ENCODE data around the gene GNAT1.

GNAT1 gene

DNA sequence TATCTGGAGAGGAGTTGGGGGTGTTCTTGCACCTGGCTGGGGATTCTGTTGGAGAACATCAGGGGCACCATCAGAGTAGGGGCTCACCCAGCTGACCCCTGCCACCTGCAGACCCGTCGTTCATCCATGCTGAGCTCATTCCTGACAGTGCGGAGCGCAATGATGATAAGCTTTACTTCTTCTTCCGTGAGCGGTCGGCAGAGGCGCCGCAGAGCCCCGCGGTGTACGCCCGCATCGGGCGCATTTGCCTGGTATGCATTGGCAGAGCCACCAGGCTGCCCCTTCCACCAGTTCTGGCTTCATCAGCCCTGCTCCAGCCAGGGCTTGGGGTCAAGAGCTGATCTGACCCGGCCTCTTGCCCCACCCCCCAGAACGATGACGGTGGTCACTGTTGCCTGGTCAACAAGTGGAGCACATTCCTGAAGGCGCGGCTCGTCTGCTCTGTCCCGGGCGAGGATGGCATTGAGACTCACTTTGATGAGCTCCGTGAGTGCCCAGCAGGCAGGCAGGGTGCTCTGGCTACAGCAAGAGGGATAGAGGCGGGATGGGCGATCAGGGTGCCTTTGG is 8.8 kb upstream of the GNAT1 start:
- DNase-seq, result no peak

DNA sequence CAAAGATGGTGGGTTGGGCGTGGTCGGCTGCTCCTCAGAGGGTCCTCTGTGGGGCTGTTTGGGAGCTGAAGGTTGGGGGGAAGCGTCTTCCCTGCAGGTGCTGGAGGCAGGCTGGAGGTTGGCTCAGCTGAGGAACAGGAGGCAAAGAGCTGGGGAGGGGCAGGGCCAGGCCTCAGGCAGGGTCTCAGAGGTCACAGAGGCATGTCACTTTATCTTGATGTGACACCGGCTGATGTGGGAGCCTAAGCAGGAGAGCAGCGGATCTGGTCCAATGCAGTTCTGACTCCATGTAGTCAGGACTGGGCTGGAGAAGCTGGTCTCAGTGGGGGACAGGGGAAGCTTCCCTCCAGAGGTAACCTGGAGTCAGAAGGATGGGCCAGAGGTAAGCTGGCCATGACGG is 7.7 kb upstream of the GNAT1 start:
- DNase-seq, result no peak

DNA sequence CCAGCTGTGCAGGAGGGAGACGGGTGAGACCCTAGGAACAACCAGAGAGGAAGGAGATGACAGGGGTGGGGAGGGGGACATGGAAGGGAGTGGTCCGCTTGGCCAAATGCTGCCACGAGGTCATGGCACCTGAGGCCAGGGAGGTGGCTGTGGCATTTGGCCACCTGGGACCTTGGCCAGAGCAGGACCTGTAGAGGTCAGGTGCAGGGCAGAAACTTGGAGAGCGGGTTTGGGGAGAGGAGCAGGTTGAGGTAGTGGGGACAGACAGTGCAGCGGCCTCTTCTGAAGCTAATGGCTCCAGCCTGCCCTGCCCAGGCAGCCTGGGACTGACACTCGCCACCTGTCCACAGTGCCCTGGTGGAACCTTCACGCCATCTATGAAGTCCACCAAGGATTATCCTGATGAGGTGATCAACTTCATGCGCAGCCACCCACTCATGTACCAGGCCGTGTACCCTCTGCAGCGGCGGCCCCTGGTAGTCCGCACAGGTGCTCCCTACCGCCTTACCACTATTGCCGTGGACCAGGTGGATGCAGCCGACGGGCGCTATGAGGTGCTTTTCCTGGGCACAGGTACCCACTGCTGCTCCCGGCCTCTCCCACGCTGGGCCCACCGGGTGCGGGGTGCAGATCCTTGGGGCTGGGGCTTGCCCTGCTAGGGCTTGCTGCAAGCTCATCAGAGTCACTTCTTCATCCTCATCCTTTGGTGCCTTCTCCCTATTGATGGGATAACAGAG is 7.0 kb upstream of the GNAT1 start:
- no peak for DNase-seq

DNA sequence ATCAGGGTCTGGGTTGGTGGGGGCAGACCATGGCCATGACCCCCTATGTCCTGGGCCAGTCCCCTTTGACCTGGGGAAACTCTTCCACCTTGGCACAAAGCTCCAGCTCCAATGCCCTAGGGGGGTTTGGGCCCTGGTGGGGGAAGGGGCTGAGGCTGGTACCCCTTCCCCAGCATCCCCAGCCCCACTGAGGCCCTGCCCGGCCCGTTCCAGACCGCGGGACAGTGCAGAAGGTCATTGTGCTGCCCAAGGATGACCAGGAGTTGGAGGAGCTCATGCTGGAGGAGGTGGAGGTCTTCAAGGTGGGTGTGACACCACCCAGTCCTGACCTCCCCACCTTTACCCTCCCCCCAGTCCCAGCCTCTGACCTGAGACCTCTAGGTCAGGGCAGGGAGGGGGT is 6.2 kb upstream of the GNAT1 start:
- no peak for DNase-seq

GRCh38 chr3:50186096-50186495 is 5.3 kb upstream of the GNAT1 start:
- no peak for DNase-seq

- DNase-seq, result no peak
Observed at GRCh38 chr3:50187750-50188149, 3.7 kb upstream of the GNAT1 start.

- DNase-seq, result peak; percentile 81
Observed at GRCh38 chr3:50189274-50189673, 2.1 kb upstream of the GNAT1 start.

GRCh38 chr3:50189989-50190388 is 1.4 kb upstream of the GNAT1 start:
- DNase-seq, result no peak

DNA sequence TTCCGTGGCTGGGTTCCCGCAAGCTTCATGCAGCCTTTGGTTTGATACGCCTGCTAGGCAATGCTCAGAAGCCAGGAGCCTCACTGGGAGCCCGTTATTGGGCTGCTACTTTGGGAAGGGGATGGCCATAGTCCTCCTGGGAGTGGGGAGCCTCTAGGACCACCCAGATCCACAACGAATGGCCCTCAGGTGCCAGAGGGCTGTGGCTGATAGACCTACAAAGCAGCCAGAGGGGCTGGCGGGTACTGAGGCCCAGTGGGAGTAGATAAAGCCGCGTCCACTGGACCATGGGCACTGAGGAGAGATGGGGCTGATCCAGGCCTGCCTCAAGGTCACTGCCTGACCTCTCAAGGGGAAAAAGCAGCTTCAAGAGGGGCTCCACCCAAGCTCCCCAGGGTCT is 714 bp downstream of the GNAT1 start:
- DNase-seq, result no peak

DNA sequence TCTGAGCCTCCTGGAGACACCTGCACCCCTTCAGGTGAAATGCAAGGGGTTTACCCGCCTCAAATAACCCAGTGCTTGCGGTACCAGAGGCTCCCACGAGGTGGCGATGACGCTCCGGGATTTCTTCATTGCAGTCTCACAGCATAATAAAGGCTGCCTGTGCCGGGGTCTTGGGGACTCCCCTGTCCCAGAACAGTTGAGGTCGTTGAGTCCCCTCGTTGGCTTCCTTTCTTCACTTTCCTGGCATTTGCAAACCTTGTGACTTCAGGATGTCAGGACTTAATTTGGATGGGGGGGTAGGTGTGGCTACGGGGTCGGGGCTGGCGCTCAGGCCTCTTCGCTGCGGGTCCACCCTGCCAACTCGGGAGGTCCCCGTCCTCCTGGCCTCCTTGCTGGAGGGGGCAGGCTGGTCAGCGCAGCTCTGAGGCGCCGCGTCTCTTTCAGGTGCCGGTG is 1.3 kb downstream of the GNAT1 start:
- DNase-seq, result peak; percentile 51

GRCh38 chr3:50193286-50193685 is 1.9 kb downstream of the GNAT1 start:
- no peak for DNase-seq

- no peak for DNase-seq
Observed at GRCh38 chr3:50193746-50194127, 2.3 kb downstream of the GNAT1 start.

- peak; percentile 66 for DNase-seq
Observed at GRCh38 chr3:50194128-50194902, 2.9 kb downstream of the GNAT1 start.

GRCh38 chr3:50194903-50195500 is 3.6 kb downstream of the GNAT1 start:
- DNase-seq, result no peak

DNA sequence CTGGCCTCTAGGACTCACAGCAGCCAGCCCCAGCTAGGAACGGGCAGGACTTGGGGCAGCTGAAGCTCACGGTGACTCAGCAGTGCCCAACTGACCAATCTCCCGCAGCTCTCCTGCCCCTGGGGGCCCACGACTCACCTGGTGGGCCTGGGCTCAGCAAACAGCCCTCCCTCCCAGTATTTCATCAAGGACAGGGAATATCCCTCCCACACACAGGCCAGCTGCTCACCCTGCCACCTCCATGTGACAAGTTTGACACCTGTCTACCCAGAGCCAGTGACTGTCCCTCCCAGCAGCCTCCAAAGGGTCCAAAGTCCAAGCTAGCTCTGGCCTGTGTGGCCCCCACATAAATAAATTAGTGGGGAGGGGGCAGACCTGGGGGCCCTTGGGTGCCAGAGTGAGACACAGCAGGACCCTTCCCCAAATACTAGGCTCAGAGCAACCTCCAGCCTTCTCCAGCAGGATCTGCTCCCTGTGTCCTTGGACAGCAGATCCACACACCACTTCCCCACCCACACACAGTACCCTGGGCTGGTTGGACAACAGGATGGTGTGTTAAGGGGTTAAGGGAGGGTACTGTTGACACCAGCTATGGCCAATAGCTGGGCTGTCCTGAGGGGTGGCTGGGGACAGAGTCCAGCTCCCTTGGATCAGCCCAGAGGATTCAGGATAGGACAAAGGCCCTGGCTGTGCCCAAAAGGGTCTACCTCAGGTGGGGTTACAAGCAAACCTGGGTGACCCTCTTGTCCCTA is 4.3 kb downstream of the GNAT1 start:
- DNase-seq, result peak; percentile 30

DNA sequence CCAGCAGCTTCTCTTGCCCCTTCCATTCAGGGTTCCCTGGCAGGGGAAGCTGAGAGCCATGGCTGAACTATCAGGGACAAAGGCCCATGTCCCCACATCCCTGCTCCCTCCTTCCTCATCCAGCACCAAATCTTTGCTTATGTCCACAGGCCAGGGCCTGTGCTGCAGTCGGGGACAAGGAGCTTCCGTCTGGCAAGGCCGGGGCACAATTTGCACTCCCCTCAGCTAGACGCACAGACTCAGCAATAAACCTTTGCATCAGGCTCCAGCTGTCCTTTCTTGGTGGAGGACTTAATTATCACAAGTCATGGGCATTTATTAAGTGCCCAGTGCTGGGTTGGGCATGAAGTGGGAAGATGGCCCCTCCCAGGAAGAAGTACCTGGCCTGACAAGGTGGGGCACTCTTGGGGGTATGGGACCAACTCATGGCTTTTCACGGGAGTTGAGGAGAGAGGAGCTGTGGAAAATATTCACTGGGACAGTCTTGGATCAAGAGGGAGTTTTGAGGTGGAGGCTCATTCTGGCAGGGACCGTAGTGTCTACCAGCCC is 4.9 kb downstream of the GNAT1 start:
- DNase-seq, result no peak

DNA sequence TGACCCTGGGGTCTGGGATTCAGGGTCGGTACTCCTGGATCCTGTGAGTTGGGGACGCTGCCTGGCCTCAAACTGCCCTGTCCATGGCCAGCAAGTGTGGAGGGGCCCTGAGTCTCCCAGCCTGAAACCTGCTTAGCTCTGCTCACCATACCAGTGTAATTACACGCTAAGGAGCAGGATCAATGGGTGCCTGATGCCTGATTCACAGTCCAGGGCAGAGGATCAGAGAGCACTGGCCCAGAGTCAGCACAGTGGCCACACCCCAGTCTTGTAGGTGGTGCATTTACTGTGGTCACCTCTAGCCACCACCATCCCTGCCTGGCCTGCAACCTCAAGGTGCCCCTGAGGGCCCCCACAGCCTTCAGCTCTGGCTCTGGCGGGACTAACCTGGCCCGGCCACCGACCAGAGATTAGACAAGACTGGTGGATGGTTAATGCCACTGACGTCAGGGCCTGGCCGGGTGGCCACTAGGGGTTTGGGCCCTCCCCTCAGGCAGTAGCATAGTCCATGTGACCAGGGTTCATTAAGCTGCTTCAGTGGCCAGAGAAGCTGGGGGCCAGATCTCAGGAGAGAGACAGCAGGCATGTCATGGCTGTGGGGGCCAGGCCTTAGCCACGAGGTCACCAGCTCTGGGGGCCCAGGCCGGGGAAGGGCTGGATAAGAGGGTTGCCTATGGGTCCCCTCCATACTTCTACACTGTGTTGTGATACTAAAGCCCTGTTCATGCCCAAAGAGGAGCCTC is 10.3 kb downstream of the GNAT1 start:
- no peak for DNase-seq

GRCh38 chr3:50202353-50203112 is 11.1 kb downstream of the GNAT1 start:
- no peak for DNase-seq

GRCh38 chr3:50203113-50203808 is 11.9 kb downstream of the GNAT1 start:
- no peak for DNase-seq

All from EL (cell line).